ENCODE results near the gene SNAP29.
"Not testable (repeated sequence)": the region's sequence is repeated elsewhere in the genome, so short reads cannot be mapped to it uniquely, and the experiment has no call there.

Gene SNAP29

DNA sequence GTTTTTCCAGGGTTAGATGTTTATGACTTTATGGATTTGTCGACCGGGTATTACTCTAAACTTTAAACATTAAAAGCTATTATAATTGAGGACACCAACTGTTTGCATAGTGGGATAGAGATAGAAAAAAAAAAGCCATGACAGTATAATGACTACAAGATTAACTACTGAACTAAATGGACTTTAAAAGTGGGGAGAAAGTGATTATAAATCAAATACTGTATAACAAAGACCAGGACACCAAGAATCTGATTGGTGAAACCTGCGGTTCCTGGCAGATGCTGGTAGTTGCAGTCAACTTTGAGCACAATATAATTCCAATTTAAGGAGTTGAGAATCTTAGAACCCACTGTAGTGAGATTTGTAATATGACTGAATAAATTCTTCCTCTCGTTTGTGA is 60.9 kb downstream of the SNAP29 start:
- TF ChIP-seq EZH2 (IDR thresholded peaks at IDR 0.05) (no peak), POLR2AphosphoS5 (IDR thresholded peaks at IDR 0.05; ENCODE audit: borderline replicate concordance, low read depth, low read length) (no peak), FOXP2 (optimal IDR thresholded peaks at IDR 0.05; ENCODE audit: control extremely low read depth, extremely low read length, insufficient read depth) (no peak)
- H3K4me3 ChIP-seq, result peak overlapping the region; percentile 80
- DNase-seq (ENCODE audit: low read depth, low spot score), result no peak
- H3K36me3 ChIP-seq (ENCODE audit: insufficient read depth, low read length), result peaks cover 17% of the 10 kb centered on the region
- 0 out of 2 replicates have a peak overlapping the region, but pooled peaks have one; percentile 10 for H3K27ac ChIP-seq
- peak overlapping the region; percentile 88 for H3K9ac ChIP-seq (ENCODE audit: insufficient read length)
- no peaks in the 10 kb centered on the region for H3K9me3 ChIP-seq (ENCODE audit: low read depth, low read length)

- Histone ChIP-seq H3K36me3 (ENCODE audit: insufficient read depth, low read length) (peaks cover 24% of the 10 kb centered on the region), H3K4me3 (peak overlapping the region; percentile 80), H3K27ac (no peak overlapping the region), H3K9me3 (ENCODE audit: low read depth, low read length) (no peaks in the 10 kb centered on the region), H3K9ac (ENCODE audit: insufficient read length) (peak overlapping the region; percentile 88)
- TF ChIP-seq POLR2AphosphoS5 (IDR thresholded peaks at IDR 0.05; ENCODE audit: borderline replicate concordance, low read depth, low read length) (no peak), FOXP2 (optimal IDR thresholded peaks at IDR 0.05; ENCODE audit: control extremely low read depth, extremely low read length, insufficient read depth) (no peak), EZH2 (IDR thresholded peaks at IDR 0.05) (no peak)
- no peak for DNase-seq (ENCODE audit: low read depth, low spot score)
Observed at GRCh38 chr22:20920881-20921203, 62.0 kb downstream of the SNAP29 start.

DNA sequence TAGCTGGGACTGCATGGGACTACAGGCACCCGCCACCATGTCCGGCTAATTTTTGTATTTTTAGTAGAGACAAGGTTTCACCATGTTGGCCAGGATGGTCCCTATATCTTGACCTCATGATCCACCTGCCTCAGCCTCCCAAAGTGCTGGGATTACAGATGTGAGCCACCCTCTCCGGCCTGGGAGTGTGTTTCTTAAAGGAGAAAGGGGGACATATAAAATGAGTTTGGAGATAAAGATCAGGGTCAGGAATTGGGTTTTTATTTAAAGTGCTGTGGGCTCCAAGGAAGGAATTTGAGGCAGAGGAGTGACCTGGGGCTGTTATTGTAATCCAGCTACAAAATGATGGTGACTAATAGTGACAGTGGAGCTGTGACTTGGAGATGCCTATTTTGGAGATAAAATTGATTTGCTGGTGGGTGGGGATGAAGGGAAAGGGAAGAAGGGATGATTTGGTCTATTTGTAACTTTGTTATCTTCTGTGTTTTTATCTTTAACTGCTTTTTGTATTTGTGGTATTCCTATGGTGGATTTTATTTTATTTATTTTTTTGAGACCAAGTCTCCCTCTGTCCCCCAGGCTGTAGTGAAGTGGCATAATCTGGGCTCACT is 63.4 kb downstream of the SNAP29 start:
- Histone ChIP-seq H3K27ac (no peak overlapping the region), H3K36me3 (ENCODE audit: insufficient read depth, low read length) (peaks cover 26% of the 10 kb centered on the region), H3K4me3 (no peak overlapping the region), H3K9me3 (ENCODE audit: low read depth, low read length) (no peaks in the 10 kb centered on the region), H3K9ac (ENCODE audit: insufficient read length) (no peak overlapping the region)
- no peak for DNase-seq (ENCODE audit: low read depth, low spot score)
- no peak for TF ChIP-seq POLR2AphosphoS5 (IDR thresholded peaks at IDR 0.05; ENCODE audit: borderline replicate concordance, low read depth, low read length)
- TF ChIP-seq FOXP2 (optimal IDR thresholded peaks at IDR 0.05; ENCODE audit: control extremely low read depth, extremely low read length, insufficient read depth), result no peak
- no peak for TF ChIP-seq EZH2 (IDR thresholded peaks at IDR 0.05)

DNA sequence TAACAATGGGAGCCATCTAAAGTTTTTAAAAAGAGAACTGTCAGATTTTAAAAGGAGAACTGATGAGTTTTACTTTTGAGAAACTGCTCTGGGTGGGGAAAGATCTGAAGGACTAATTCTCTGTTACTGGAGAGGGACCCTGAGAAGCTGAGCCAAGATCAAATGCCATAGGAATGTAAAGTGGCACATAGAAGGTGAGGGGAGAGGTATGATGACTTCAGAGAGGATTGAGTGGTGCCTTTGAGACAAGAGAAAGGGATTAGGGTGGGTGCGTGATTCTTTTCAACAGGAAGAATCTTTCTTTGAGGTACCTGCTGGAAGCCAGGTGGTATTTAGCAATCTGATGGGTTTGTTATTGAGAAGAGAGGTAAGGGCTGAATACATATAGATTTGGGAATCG is 67.4 kb downstream of the SNAP29 start:
- no peak overlapping the region for H3K9ac ChIP-seq (ENCODE audit: insufficient read length)
- no peaks in the 10 kb centered on the region for H3K9me3 ChIP-seq (ENCODE audit: low read depth, low read length)
- no peak overlapping the region for H3K27ac ChIP-seq
- no peak for DNase-seq (ENCODE audit: low read depth, low spot score)
- no peak overlapping the region for H3K4me3 ChIP-seq
- TF ChIP-seq FOXP2 (optimal IDR thresholded peaks at IDR 0.05; ENCODE audit: control extremely low read depth, extremely low read length, insufficient read depth) (no peak), EZH2 (IDR thresholded peaks at IDR 0.05) (no peak), POLR2AphosphoS5 (IDR thresholded peaks at IDR 0.05; ENCODE audit: borderline replicate concordance, low read depth, low read length) (no peak)
- H3K36me3 ChIP-seq (ENCODE audit: insufficient read depth, low read length), result peaks cover 9% of the 10 kb centered on the region

DNA sequence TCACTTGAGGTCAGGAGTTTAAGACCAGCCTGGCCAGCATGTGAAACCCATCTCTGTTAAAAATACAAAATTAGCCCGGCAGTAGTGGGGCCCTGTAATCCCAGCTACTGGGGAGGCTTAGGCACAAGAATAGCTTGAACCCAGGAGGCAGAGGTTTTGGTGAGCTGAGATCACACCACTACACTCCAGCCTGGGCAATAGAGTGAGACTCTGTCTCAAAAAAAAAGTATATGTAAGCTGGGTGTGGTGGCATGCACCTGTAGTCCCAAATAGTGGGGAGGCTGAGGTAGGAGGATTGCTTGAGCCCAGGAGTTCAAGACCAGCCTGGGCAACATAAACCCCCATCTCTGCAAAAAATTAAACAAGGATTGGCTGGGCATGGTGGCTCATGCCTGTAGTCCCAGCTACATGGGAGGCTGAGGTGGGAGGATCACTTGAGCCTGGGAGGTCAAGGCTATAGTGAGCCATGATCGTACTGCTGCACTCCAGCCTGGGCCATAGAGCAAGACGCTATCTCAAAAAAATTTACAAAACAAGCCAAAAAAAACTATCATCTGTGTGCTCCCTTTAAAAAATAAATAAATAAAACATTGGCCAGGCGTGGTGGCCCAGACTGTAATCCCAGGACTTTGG is 69.2 kb downstream of the SNAP29 start:
- Histone ChIP-seq H3K9ac (ENCODE audit: insufficient read length) (no peak overlapping the region), H3K36me3 (ENCODE audit: insufficient read depth, low read length) (peaks cover 9% of the 10 kb centered on the region), H3K27ac (no peak overlapping the region), H3K9me3 (ENCODE audit: low read depth, low read length) (no peaks in the 10 kb centered on the region), H3K4me3 (no peak overlapping the region)
- TF ChIP-seq EZH2 (IDR thresholded peaks at IDR 0.05) (no peak), FOXP2 (optimal IDR thresholded peaks at IDR 0.05; ENCODE audit: control extremely low read depth, extremely low read length, insufficient read depth) (no peak), POLR2AphosphoS5 (IDR thresholded peaks at IDR 0.05; ENCODE audit: borderline replicate concordance, low read depth, low read length) (no peak)
- DNase-seq (ENCODE audit: low read depth, low spot score), result no peak

GRCh38 chr22:20928573-20928967 is 69.8 kb downstream of the SNAP29 start:
- H3K27ac ChIP-seq, result no peak overlapping the region
- H3K9me3 ChIP-seq (ENCODE audit: low read depth, low read length), result no peaks in the 10 kb centered on the region
- no peak overlapping the region for H3K4me3 ChIP-seq
- H3K36me3 ChIP-seq (ENCODE audit: insufficient read depth, low read length), result peaks cover 9% of the 10 kb centered on the region
- H3K9ac ChIP-seq (ENCODE audit: insufficient read length), result no peak overlapping the region
- no peak for TF ChIP-seq FOXP2 (optimal IDR thresholded peaks at IDR 0.05; ENCODE audit: control extremely low read depth, extremely low read length, insufficient read depth)
- no peak for DNase-seq (ENCODE audit: low read depth, low spot score)

DNA sequence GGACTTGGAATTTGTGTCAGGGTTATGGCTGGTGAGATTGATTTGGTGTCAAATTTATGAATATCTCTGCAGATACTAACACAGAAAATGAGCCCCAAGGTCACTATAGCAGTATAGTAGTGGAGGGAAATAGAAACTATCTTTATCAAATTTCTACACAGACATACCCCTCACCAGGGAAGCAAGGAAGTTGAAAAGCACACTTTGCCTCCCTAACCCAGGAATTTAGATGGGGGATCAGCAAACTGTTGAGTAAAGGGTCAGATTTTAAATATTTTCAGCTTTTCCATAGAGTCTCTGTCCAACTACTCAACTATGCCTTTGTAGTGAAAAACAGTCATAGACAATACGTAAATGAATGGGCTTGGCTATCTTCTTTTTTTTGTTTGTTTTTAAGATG is 71.2 kb downstream of the SNAP29 start:
- H3K9me3 ChIP-seq (ENCODE audit: low read depth, low read length), result no peaks in the 10 kb centered on the region
- no peak overlapping the region for H3K27ac ChIP-seq
- no peak overlapping the region for H3K9ac ChIP-seq (ENCODE audit: insufficient read length)
- H3K36me3 ChIP-seq (ENCODE audit: insufficient read depth, low read length), result peaks cover 23% of the 10 kb centered on the region
- H3K4me3 ChIP-seq, result no peak overlapping the region
- DNase-seq (ENCODE audit: low read depth, low spot score), result no peak
- TF ChIP-seq POLR2AphosphoS5 (IDR thresholded peaks at IDR 0.05; ENCODE audit: borderline replicate concordance, low read depth, low read length) (no peak), EZH2 (IDR thresholded peaks at IDR 0.05) (no peak), FOXP2 (optimal IDR thresholded peaks at IDR 0.05; ENCODE audit: control extremely low read depth, extremely low read length, insufficient read depth) (no peak)

DNA sequence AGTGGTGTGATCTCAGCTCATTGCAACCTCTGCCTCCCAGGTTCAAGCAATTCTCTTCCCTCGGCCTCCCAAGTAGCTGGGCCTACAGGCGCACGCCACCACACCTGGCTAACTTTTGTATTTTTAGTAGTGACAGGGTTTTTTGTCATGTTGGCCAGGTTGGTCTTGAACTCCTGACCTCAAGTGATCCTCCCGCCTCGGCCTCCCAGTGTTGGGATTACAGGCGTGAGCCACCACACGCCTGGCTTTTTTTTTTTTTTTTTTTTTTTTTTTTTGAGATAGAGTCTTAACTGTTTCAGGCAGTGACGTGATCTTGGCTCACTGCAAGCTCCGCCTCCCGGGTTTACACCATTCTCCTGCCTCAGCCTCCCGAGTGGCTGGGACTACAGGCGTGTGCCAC is 71.6 kb downstream of the SNAP29 start:
- peaks cover 25% of the 10 kb centered on the region for H3K36me3 ChIP-seq (ENCODE audit: insufficient read depth, low read length)
- H3K27ac ChIP-seq; DNase-seq (ENCODE audit: low read depth, low spot score); H3K4me3 ChIP-seq; H3K9me3 ChIP-seq (ENCODE audit: low read depth, low read length); H3K9ac ChIP-seq (ENCODE audit: insufficient read length): not testable (repeated sequence)

DNA sequence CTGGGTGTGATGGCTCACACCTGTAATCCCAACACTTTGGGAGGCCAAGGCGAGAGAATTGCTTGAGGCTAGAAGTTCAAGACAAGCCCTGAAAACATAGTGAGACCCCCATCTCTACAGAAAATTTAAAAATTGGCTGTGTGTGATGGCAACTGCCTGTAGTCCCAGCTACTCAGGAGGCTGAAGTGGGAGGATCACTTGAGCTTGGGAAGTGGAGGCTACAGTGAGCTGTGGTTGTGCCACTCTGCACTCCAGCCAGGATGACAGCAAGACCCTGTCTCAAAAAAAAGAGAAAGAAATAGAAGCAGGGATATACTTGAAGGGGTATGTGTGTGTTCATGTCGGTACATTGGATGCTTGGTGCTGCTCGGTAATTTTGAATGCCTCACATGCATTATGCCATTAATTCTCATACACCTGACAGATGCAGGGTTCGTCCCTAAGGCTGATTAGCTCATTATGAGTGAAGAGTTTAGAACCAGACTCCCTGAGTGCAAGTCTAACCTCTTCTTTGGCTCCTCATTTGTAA is 72.4 kb downstream of the SNAP29 start:
- DNase-seq (ENCODE audit: low read depth, low spot score), result no peak
- TF ChIP-seq EZH2 (IDR thresholded peaks at IDR 0.05), result no peak
- no peak for TF ChIP-seq POLR2AphosphoS5 (IDR thresholded peaks at IDR 0.05; ENCODE audit: borderline replicate concordance, low read depth, low read length)
- Histone ChIP-seq H3K9ac (ENCODE audit: insufficient read length) (no peak overlapping the region), H3K4me3 (no peak overlapping the region), H3K27ac (no peak overlapping the region), H3K9me3 (ENCODE audit: low read depth, low read length) (no peaks in the 10 kb centered on the region), H3K36me3 (ENCODE audit: insufficient read depth, low read length) (peaks cover 24% of the 10 kb centered on the region)

Data from SK-N-MC (cell line).